OCI-LY7 (cell line): ENCODE measurements around the gene COL6A2.

ENCODE experiments used
- EZH2phosphoT487 ChIP-seq: fragments of 200-600 bp; sonication (generic); IDR thresholded peaks from 2 replicates; pipeline ENCODE4 v1.6.1; 2018; ENCODE audit warnings: low read depth, borderline replicate concordance, mild to moderate bottlenecking, mixed run types, antibody characterized with exemption, low read length, moderate library complexity, mixed read lengths
- TF ChIP-seq, protein P1 (sequence below): fragments of 200-600 bp; sonication (generic); conservative IDR thresholded peaks from 2 replicates; pipeline ENCODE4 v1.5.1; 2014; ENCODE audit warnings: mild to moderate bottlenecking, antibody characterized with exemption, low read length, moderate library complexity, mixed read lengths

DNA sequence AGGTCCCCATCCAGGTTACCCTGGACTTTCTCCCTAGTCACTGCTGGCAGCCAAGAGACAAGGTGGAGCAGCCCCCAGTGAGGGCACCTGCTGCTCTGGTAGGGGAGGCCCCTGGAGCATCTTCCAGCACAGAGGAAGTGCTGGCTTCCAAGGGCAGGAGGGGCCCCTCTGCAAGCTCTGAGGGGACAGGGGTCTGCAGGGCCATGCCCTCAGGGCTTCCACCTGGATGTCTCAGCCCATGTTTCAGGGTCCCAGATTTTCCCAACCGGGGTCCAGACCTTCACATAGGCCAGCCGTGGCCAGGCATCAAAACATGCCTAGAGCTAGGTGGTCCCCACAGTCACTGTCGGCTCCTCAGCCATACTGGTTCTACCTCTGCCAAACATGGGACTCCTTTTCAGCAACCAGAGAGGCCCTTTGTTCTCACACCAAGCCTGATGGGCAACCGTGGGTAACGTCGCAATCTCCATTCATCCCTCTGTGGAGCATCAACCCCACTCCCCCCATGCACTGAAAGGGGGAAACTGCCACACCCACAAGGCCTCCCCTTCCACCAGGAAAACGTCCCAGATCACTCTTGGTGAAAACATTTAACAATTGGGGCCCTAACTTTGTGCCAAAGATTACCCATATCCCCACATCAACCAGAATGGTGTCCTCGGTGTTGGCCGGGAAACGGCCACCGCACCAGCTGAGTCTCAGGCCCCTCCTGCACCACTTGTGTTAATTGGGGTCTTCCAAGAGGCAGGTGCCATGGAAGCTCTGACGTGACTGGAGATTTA is 1.9 kb upstream of the COL6A2 start:
- TF ChIP-seq, protein P1, sequence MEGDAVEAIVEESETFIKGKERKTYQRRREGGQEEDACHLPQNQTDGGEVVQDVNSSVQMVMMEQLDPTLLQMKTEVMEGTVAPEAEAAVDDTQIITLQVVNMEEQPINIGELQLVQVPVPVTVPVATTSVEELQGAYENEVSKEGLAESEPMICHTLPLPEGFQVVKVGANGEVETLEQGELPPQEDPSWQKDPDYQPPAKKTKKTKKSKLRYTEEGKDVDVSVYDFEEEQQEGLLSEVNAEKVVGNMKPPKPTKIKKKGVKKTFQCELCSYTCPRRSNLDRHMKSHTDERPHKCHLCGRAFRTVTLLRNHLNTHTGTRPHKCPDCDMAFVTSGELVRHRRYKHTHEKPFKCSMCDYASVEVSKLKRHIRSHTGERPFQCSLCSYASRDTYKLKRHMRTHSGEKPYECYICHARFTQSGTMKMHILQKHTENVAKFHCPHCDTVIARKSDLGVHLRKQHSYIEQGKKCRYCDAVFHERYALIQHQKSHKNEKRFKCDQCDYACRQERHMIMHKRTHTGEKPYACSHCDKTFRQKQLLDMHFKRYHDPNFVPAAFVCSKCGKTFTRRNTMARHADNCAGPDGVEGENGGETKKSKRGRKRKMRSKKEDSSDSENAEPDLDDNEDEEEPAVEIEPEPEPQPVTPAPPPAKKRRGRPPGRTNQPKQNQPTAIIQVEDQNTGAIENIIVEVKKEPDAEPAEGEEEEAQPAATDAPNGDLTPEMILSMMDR = no peak
- no peak for TF ChIP-seq EZH2phosphoT487
